Hematopoietic multipotent progenitor cell treated with erythropoietin and hydrocortisone succinate and interleukin-3 and kit ligand, for 8 days (in vitro differentiated cells): ENCODE data around the gene ACP6.
A peak's percentile ranks its signal among the peaks of the same experiment; 100 is the strongest.

ENCODE experiments used
- DNase-seq: peaks from one replicate; pipeline ENCODE4 v3.0.0-alpha.2; 2015

Gene ACP6

GRCh38 chr1:147648933-147649332 is 21.4 kb downstream of the ACP6 start:
- no peak for DNase-seq

GRCh38 chr1:147647796-147648633 is 22.3 kb downstream of the ACP6 start:
- no peak for DNase-seq

- no peak for DNase-seq
These were observed 26.4 kb downstream of the ACP6 start for GRCh38 chr1:147643974-147644373.

- DNase-seq: peak; percentile 66
These were observed 28.4 kb downstream of the ACP6 start for GRCh38 chr1:147641695-147642592.

GRCh38 chr1:147641291-147641690 is 29.0 kb downstream of the ACP6 start:
- DNase-seq: no peak

GRCh38 chr1:147640553-147641165 is 29.7 kb downstream of the ACP6 start:
- peak; percentile 72 for DNase-seq

- DNase-seq: no peak
These were observed 34.0 kb downstream of the ACP6 start for GRCh38 chr1:147636314-147636713.

GRCh38 chr1:147635342-147635741 is 35.0 kb downstream of the ACP6 start:
- DNase-seq: no peak

- no peak for DNase-seq
These were observed 35.7 kb downstream of the ACP6 start for GRCh38 chr1:147634645-147635044.

- no peak for DNase-seq
These were observed 36.6 kb downstream of the ACP6 start for GRCh38 chr1:147633759-147634158.

- DNase-seq: no peak
These were observed 38.5 kb downstream of the ACP6 start for GRCh38 chr1:147631839-147632238.

GRCh38 chr1:147630447-147630846 is 39.9 kb downstream of the ACP6 start:
- no peak for DNase-seq

GRCh38 chr1:147630022-147630421 is 40.3 kb downstream of the ACP6 start:
- DNase-seq: no peak

GRCh38 chr1:147628441-147628840 is 41.9 kb downstream of the ACP6 start:
- DNase-seq: no peak

GRCh38 chr1:147627435-147628110 is 42.8 kb downstream of the ACP6 start:
- DNase-seq: peak; percentile 46

GRCh38 chr1:147626739-147627138 is 43.6 kb downstream of the ACP6 start:
- DNase-seq: no peak

GRCh38 chr1:147626291-147626690 is 44.0 kb downstream of the ACP6 start:
- DNase-seq: no peak

GRCh38 chr1:147625362-147625995 is 44.8 kb downstream of the ACP6 start:
- DNase-seq: no peak

- DNase-seq: no peak
These were observed 45.8 kb downstream of the ACP6 start for GRCh38 chr1:147624529-147624928.

GRCh38 chr1:147624011-147624410 is 46.3 kb downstream of the ACP6 start:
- DNase-seq: no peak

GRCh38 chr1:147622731-147623130 is 47.6 kb downstream of the ACP6 start:
- no peak for DNase-seq

- DNase-seq: no peak
These were observed 49.8 kb downstream of the ACP6 start for GRCh38 chr1:147620543-147620942.
